ENCODE data around the gene SRF.
"Not testable (repeated sequence)": the region's sequence is repeated elsewhere in the genome, so short reads cannot be mapped to it uniquely, and the experiment has no call there.

SRF gene

DNA sequence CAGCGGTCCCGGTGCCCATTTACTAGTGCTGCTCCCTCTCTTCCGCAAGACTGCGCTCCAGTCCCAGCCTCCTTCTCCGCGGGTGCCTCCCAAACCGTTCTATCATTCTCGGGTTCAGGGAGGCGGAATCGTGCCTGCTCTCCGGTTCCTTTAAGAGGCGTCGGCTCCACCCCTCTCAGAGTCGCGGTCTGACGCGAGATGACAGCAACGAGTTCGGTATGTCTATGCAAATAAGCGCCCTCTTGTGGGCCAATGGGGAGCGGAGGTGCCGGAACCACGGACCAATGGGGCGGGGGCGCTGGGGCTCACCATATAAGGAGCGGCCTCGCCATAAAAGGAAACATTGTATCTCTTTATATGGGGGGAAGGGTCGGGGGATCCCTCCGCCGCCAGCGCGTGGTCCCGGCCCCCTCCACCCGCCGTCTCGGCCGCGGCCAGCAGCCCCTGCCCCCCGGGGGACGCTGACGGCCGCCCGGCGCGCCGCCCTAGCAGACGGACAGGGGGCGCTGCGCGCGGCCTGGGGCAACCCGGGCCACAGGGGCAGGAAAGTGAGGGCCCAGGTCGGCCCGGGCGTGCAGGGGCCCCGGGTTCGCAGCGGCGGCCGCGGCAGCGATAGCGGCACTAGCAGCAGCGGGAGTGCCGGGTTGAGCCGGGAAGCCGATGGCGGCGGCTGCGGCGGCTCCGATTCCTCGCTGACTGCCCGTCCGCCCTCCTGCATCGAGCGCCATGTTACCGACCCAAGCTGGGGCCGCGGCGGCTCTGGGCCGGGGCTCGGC lies at the start of gene SRF:
TSS of gene SRF (plus strand) at position 339 of the 776 bp plus-strand sequence. CDS start at position 727, 388 bp downstream.
- DNase-seq: peak; percentile 97

DNA sequence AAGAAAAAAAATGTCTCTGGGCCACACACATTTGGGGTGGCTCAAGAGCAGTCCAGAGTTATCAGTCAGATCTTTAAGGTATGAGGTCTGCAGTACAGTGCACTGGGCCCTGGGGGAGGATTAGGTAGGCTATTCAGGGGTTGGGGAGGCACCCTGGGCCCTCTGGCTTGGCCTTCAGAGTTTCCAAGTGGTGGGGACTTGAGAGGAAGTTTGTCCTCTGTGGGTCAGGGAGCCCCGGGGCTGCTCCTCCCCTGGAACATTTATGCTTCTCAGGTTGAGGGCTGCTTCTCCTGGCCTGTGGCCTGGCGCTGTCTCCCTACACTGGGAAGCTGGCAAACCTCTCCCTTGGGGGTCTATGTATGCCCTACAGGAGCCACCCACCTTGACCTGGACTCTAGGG lies 48.9 kb upstream of the SRF start:
- no peak for DNase-seq

DNA sequence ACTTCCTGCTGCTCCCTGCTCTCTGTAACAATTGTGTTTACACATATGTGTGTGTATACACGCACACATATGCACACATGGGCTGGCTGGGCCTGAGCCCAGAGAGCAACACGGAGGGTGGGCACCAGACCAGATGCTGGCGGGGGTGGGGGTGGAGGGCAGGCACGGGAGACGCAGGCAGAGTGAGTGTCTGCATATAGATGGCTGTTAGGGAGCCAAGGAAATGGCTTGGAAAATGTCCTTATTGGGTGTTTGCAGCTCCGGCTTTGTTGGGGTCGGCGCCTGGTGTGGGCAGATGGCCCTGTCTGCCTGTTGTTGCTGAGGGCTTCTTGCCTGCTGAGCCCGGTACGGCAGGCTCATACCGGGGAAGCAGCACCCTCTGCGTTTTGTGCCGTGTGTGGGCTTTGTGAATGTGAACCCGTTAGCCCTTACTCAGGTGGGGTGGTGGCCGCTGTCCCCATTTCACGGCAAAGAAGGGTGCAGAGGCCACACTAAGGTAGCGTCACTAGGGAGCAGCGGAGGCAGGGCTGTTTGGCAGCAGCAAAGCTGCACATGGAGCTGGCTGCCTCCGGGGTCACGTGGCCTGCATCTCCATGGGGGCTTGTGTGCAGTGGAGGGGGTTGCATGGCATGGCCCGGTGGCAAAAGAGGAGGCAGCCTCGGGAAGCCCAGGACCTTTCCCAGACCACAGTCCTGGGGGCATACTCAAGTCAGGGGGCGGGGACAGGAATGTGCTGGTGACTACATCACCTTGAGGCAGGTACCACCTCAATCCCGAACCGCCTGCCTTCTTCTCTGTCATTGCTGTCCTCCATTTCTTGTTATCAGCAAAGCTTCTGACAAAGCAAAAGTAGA lies 47.4 kb upstream of the SRF start:
- no peak for DNase-seq

DNA sequence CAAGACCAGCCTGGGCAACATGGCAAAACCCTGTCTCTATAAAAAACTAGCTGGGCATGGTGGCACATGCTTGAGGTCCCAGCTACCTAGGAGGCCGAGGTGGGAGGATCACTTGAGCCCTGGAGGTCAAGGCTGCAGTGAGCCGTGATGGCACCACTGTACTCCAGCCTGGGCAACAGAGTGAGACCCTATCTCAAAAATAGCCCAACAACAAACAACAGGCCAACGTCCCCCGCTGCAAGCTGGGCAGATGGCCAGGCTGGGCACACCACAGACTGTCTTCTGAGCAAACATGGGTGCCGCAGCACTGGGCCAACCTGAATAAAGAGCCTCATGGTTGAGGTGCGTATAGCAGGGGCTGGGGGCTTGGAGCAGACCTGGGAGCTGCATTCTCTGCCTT lies 46.6 kb upstream of the SRF start:
- DNase-seq: no peak

DNA sequence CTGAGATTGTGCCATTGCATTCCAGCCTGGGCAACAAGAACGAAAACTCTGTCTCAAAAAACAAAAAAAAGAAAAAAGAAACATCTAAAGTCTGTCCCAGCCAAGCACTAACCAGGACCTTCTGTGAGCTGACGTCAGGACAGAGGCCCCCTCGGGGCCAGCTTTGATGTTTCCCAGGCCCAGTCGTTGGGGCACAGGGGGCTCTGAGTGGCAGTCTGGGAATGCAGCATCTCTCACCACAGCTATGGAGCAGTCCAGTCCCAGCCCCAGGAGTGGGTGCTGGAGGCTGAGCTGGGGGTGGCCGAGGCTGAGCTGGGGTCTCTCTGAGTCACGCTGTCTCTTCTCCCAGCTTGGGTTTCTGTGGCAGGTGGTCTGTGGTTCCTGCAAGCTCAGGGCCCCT lies 46.0 kb upstream of the SRF start:
- DNase-seq: no peak

DNA sequence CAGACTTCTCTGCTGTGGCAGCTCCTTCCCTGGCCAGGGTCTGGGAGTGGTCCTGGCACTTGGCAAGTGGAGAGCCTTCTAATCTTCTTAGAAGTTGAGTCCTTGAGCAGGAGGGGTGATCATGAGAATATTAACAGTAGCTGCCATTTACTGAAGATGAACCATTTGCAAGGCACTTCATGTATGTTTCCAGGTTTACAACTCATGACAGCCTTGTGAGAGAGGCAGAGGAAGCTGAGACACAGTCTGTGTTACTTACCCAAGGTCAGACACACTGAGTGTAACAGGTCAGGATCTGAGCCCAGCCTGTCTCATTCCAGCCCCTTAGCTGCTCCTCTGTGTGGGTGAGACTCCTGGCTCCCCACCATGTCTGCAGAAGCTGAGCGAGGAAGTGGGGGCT lies 45.5 kb upstream of the SRF start:
- DNase-seq: no peak

DNA sequence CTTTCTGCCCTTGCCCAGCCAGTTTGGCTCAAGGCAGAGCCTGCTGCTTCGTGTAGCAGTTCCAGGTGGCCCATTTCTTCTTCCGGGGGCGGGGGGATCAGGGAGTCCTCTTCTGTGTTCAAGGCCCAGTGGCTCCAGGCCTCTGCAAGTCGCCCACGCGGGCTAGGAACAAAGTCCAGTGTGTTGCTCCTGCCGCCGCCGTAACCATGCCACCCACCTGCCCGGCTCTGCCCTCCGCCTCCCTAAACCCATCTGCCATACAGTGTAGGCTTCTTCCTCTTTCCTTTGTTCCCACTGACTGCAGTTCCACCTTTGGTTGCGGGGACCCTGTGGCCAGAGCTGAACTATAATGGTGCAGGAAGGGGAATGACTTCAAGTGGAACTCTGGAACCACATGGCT lies 43.9 kb upstream of the SRF start:
- no peak for DNase-seq

DNA sequence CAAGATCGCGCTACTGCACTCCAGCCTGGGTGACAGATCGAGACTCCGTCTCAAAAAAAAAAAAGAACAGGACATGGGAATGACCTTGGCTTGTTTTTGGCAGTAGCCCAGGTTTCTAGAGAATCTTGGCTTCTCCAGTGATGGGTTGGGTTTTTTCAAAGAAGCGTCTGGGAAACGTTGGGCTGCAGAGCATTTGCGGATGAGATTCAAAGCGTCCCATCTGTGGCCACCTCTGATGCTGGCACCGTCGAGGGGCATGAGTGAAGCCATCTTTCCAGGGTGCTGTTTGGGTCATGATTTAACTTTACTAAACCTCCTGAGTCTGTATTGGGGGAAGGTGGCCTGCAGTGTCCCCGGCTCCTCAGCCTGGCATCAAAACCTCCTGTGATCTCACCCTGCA lies 43.2 kb upstream of the SRF start:
- no peak for DNase-seq

DNA sequence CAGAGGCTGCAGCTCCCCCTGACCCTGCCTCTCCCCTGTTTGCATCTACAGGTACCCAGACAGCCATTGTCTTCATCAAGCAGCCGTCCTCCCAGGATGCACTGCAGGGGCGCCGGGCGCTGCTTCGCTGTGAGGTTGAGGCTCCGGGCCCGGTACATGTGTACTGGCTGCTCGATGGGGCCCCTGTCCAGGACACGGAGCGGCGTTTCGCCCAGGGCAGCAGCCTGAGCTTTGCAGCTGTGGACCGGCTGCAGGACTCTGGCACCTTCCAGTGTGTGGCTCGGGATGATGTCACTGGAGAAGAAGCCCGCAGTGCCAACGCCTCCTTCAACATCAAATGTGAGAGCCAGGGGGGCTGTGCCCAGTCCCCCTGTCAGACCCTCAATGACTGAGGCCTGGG lies 42.1 kb upstream of the SRF start:
- no peak for DNase-seq

DNA sequence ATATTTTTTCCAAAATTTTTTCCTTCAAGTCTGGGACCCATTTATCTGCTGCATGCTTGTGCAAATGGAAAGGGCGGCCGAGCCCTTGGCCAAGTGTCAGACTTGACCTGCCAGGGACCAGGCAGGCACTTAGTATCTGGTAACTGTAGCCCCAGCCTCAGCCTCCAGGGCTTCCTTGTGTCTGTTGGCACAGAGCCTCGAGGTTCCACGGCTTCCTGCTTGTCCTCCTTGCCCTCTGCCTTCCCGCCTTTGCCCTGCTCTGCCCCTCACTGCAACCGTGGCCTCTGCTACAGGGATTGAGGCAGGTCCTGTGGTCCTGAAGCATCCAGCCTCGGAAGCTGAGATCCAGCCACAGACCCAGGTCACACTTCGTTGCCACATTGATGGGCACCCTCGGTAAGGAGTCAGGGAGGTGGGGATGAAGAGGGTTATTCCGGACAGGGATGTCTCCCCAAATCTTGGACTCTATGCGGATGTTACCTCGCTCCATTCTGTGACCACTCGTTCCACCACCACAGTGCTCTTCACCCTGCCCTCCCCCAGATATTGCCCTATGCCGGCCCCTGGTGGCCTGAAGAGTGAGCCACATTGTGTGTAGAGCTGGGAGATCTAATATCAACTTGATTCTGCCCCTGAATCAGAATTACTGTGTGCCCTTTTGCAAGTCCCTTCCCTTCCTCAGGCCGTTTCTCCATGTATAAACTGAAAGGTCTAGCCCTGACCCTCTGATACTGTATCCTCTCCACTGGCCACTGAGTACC lies 41.5 kb upstream of the SRF start:
- DNase-seq: no peak

DNA sequence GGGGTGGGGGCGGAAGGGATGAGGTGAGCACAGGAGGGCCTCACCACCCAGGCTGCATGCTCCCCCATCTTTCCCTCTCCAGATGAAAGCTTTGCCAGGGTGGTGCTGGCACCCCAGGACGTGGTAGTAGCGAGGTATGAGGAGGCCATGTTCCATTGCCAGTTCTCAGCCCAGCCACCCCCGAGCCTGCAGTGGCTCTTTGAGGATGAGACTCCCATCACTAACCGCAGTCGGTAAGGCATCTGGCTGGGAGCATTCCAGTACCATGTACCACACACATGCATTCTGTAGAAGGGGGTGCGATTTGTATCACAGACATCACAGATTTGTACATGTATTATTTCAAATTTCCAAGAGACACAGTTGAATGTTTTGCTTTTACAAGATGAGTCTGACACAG lies 40.6 kb upstream of the SRF start:
- no peak for DNase-seq

DNA sequence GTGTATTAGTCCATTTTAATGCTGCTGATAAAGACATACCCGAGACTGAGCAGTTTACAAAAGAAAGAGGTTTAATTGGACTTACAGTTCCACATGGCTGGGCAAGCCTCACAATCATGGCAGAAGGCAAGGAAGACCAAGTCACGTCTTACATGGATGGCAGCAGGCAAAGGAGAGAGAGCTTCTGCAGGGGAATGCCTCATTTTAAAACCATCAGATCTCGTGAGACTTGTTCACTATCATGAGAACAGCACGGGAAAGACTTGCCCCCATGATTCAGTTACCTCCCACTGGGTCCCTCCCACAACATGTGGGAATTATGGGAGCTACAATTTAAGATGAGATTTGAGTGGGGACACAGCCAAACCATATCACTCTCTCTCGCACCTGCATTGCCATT lies 39.7 kb upstream of the SRF start:
- not testable (repeated sequence) for DNase-seq

DNA sequence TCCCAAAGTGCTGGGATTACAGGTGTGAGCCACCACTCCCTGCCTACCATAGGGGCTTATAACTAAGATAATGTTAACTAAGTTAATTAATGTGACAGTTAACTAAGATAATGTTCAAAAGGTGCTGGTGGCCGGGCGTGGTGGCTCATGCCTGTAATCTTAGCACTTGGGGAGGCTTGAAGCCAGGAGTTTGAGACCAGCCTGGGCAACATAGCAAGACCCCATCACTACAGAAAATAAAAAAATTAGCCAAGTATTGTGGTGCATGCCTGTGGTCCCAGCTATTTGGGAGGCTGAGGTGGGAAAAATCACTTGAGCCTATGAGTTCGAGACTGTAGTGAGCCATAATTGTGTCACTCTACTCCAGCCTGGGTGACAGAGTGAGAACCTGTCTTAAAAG lies 32.8 kb upstream of the SRF start:
- no peak for DNase-seq

DNA sequence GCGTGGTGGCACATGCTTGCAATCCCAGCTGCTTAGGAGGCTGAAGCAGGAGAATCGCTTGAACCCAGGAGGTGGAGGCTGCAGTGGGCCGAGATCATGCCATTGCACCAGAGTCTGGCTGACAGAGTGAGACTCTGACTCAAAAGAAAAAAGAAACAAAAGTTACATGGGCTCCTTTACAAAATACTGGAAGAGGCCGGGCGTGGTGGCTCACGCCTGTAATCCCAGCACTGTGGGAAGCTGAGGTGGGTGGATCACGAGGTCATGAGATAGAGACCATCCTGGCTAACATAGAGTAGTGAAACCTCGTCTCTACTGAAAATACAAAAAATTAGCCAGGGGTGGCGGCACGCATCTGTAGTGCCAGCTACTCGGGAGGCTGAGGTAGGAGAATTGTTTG lies 31.1 kb upstream of the SRF start:
- not testable (repeated sequence) for DNase-seq

DNA sequence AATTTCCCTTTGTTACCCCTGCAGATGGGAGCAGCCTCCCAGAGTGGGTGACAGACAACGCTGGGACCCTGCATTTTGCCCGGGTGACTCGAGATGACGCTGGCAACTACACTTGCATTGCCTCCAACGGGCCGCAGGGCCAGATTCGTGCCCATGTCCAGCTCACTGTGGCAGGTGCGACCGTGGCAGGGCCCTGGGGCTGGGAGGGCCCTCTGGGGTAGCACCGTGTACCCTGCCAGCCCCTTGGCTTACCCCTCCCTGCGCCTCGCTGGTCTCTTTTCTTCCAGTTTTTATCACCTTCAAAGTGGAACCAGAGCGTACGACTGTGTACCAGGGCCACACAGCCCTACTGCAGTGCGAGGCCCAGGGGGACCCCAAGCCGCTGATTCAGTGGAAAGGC lies 29.4 kb upstream of the SRF start:
- no peak for DNase-seq

DNA sequence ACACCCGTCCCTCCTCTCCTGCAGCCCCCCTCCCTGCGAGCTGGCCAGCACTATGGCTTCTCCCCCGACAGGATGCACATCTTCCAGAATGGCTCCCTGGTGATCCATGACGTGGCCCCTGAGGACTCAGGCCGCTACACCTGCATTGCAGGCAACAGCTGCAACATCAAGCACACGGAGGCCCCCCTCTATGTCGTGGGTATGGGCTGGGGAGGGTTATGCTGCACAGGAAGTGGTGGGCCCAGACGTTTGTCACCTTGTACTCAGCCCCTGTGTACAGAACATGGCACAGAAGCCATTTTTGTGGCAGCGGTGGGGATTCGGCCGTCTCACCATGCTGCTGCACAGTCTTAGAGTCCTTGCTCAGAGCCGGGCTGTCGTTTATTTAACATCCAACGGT lies 29.0 kb upstream of the SRF start:
- no peak for DNase-seq

DNA sequence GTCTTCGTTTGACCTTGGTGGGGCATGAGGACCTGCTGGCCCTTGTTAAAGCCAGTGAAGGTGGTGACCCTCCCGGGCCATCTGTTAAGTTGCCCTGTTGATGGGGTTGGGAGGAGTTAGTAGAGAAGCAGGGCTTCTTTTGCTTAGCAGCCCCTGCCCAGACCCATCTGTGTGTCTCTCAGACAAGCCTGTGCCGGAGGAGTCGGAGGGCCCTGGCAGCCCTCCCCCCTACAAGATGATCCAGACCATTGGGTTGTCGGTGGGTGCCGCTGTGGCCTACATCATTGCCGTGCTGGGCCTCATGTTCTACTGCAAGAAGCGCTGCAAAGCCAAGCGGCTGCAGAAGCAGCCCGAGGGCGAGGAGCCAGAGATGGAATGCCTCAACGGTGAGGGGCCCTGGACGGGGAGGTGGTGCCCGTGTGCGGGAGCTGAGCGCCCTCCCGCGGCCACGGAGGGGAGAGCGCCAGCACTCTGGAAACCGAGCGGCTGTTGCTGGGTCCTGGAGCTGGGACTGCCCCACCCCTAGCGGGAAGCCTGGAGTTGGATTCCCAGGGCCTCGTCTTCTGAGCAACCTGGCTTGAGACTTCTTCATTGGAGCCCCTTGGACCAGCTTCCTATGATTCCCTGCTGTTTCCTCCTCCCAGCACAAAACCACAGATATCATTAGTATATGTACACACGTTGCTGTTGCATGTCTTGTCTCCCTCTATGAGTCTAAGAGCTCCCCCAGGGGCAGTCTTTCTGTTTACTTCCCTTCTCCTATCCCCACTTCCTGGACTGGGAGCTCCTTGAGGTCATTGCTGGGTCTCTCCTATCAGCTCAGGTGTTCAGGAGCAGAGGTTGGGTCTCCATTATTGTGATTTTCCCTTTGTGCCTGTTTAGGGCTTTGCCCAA lies 27.6 kb upstream of the SRF start:
- no peak for DNase-seq

DNA sequence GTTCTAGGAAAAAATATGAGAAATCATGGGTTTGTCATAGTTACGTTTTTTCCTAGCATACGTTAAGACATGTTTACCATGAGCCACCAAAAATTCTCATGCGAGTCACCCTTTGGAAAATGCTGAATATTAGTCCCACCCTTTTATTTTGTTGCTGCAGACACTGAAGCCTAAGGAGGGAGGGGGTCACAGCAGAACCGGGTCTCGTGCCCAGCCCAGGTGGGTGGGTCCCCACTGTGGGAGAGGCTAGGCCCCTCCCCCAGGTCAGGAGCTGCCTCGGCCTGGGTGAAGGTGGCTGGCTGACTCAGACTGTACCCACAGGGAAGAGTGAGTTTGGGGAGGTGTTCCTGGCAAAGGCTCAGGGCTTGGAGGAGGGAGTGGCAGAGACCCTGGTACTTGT lies 26.2 kb upstream of the SRF start:
- DNase-seq: no peak

DNA sequence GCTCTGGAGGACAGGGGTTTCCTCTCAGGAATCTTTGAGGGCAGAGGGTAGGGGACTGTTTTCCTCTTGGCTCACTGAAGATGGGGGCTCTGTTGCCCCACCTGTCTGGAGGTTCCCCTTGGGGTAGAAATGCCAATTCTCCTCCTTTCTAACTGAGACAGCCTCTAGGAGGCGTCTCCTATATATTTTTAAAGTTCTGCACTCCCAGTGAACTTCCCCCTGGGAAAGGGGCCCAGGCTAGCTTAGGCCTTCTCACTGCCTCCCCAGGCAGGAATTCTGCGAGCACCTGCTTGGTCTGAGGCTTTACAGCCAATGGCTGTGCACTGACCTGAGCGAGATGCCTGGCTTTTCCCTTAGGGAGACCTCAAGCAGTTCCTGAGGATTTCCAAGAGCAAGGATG lies 24.8 kb upstream of the SRF start:
- no peak for DNase-seq

DNA sequence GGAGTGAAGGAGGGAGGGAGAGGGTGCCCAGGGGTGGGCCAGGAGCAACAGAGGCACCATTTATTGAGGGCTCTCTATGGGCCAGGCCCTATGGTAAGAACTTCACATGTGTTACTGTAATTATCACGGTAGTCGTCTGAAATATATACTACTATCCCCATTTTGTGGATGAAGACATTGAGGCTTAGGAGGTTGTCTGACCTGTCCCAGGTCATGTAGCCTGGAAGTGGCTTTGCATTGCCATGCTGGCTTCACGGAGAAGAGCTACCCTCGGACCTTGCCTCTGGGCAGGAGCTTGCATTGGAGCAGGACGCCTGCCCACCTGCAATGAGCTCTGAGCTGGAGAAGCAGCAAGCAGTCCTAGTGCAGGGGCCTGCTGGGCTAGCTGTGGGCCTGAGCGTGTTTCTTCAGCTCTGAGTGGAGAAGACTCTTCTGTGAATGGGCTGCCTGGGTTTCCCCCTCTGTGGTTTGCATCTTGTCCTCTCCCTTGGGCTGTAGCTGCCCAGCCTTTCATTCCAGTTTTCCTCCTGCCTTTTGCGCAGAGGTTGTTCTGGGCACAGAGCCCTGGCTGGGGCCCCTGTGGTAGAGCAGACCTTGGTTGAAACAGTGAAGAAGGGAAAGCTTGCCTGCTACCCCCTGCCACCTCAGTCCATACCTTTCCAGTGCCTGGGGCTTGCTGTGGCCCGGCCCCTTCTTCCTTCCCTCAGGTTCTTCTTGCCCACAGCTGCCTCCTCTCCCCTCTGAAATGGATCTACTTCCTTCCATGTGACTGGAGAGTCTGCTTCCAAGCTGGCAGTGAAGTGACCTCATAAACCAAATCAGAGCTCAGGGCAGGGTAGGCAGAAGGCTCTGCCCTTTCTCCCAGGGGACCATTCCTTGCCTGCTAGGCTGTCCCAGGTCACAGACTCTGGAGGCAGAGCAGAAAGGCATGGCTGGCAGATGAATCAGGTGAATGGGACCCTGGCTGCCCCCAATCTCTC lies 24.1 kb upstream of the SRF start:
- no peak for DNase-seq
